ENCODE measurements around the gene PGM1.
"Not testable (repeated sequence)": the region's sequence is repeated elsewhere in the genome, so short reads cannot be mapped to it uniquely, and the experiment has no call there.

The PGM1 gene

DNA sequence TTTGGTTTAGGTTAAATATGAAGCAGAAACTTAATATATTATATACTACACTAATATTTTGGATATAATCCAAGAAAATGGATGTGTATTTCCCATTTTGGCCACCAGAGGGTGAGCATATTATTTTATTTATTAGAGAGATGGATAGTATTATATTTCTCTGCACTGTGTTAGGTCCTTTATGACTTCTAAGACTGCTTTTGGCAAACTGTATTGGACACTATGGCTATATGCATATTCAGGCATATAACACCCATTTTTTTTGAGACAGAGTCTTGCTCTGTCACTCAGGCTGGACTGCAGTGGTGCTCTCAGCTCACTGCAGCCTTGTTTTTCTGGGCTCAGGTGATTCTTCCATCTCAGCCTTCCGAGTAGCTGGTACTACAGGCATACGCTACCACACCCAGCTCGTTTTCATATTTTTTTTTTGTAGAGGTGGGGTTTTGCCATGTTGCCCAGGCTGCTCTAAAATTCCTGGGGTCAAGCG lies 17.8 kb upstream of the PGM1 start:
- TF ChIP-seq, protein P1, sequence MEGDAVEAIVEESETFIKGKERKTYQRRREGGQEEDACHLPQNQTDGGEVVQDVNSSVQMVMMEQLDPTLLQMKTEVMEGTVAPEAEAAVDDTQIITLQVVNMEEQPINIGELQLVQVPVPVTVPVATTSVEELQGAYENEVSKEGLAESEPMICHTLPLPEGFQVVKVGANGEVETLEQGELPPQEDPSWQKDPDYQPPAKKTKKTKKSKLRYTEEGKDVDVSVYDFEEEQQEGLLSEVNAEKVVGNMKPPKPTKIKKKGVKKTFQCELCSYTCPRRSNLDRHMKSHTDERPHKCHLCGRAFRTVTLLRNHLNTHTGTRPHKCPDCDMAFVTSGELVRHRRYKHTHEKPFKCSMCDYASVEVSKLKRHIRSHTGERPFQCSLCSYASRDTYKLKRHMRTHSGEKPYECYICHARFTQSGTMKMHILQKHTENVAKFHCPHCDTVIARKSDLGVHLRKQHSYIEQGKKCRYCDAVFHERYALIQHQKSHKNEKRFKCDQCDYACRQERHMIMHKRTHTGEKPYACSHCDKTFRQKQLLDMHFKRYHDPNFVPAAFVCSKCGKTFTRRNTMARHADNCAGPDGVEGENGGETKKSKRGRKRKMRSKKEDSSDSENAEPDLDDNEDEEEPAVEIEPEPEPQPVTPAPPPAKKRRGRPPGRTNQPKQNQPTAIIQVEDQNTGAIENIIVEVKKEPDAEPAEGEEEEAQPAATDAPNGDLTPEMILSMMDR (IDR thresholded peaks at IDR 0.05; ENCODE audit: low read depth, low read length): no peak; the same call in 1 of the 2 replicates
- no peaks in the 10 kb centered on the region for H3K36me3 ChIP-seq
- H3K4me1 ChIP-seq: no peaks in the 10 kb centered on the region
- no peaks in the 10 kb centered on the region for H3K27me3 ChIP-seq
- DNase-seq: no peak
- no peak overlapping the region for H3K4me3 ChIP-seq (ENCODE audit: low read depth, low read length)
- no peaks in the 10 kb centered on the region for H3K9me3 ChIP-seq

DNA sequence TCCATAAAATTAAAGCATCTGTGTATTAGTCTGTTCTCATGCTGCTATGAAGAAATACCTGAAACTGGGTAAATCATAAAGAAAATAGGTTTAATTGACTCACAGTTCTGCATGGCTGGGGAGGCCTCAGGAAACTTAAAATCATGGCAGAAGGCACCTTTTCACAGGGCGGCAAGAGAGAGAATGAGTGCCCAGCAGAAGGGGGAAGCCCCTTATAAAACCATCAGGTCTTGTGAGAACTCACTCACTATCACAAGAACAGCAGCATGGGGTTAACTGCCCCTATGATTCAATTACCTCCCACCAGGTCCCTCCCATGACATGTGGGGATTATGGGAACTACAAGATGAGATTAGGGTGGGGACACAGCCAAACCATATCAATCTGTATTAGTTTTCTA lies 6.9 kb upstream of the PGM1 start:
- H3K4me3 ChIP-seq (ENCODE audit: low read depth, low read length): not testable (repeated sequence)

DNA sequence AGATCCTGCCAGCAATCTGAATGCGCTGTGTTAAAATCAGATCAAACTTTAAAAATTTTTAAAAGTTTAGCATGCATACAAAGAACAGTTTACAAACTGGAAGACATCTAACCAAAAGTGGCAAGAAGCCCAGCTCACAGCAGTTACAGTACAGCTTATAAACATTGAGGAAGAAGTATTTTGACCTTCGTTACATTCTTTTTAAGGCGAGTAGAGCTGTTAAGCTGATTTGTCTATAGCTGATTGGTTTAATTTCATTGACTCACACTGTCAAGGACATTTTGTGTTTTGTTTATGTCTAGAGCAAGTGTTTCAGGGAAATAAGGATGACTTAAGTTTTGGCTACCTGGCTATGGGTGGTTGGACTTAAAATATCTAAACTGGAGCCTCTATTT lies 3.0 kb upstream of the PGM1 start:
- Histone ChIP-seq H3K36me3 (no peaks in the 10 kb centered on the region), H3K4me1 (no peaks in the 10 kb centered on the region), H3K27me3 (no peaks in the 10 kb centered on the region), H3K4me3 (ENCODE audit: low read depth, low read length) (no peak overlapping the region), H3K9me3 (no peaks in the 10 kb centered on the region)
- TF ChIP-seq, protein P1 (IDR thresholded peaks at IDR 0.05; ENCODE audit: low read depth, low read length): no peak
- DNase-seq: no peak

More for the DNA sequence above, 6.9 kb upstream of the PGM1 start:
- H3K27me3 ChIP-seq, H3K9me3 ChIP-seq, DNase-seq, H3K36me3 ChIP-seq, H3K4me1 ChIP-seq: not testable (repeated sequence)

DNA sequence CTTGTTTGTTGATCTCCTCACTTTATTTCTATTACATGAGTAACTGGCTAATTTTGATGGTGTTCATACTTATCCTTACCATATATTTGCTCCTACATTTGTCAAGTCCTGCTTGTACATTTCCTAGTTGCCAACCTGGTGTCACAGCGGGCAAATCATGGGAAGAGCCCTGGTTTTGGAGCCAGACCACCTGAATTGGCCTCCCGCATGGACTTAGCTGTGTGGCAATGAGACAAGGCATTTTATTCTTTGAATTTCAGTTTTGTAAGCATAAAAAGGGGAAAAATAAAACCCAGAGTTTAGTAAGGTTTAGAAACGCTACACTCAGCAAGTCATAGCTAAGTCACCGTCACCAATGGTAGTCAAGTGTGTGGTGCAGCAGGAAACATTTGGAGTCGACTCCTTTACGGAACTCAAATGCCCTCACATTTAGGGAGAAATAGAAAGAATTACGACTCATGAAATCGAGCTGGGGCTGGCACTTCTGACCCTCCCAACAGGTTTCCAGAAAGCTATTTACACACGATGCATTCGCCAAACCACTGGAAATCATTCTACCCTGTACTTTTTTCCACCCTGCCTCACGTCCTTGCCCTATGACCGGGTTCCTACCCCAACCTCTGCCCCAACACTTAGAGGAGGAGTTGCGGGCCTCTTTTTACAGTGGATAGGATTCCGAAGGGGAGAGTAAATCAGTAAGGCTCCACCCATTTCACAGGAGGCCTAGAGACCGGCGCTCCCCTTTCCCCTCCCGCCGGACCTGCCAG lies 492 bp upstream of the PGM1 start:
- H3K4me3 ChIP-seq (ENCODE audit: low read depth, low read length): peak overlapping the region; percentile 70
- no peak for DNase-seq

DNA sequence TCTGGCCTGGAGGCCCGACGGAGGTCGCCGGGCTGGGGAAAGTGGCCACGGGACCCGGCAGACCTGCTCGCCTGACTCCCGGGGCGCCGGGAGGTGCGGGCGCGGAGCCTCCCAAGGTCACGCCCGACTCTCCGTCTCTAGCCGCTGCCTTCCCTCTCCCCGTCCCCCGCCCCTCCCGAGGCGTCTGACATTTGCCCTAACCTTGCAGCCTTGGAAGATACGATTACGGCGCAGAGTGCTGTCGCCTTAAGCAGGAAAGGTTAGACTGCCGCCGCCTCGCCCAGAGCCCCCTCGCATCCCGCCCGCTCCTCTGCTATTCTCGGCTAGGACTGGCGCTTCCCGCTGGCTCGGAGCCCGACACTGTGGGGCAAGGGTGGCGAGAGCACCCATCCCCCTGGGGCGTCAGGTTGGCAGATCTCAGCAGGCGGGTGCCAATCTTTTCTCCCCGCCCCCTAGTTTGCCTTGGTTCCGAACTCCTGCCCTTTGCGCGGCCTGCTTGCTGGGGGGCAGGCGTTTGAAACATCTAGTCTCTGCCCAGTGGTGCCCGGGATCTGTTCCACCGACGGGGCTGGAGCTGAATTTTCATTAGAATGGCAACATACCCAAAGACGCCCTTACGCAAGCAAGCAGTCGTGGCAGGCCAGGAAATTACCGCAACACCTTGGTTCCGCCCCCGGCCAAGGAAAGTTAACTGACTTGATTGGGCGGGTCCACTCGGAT lies 835 bp downstream of the PGM1 start:
- Histone ChIP-seq H3K27me3 (no peaks in the 10 kb centered on the region), H3K9me3 (no peaks in the 10 kb centered on the region), H3K4me3 (ENCODE audit: low read depth, low read length) (peak overlapping the region; percentile 70), H3K4me1 (no peaks in the 10 kb centered on the region), H3K36me3 (no peaks in the 10 kb centered on the region)
- TF ChIP-seq, protein P1 (IDR thresholded peaks at IDR 0.05; ENCODE audit: low read depth, low read length): no peak
- DNase-seq: peak; percentile 17

More for the DNA sequence above, 492 bp upstream of the PGM1 start:
- Histone ChIP-seq H3K36me3 (no peaks in the 10 kb centered on the region), H3K27me3 (no peaks in the 10 kb centered on the region), H3K4me1 (no peaks in the 10 kb centered on the region), H3K9me3 (no peaks in the 10 kb centered on the region)
- TF ChIP-seq, protein P1 (IDR thresholded peaks at IDR 0.05; ENCODE audit: low read depth, low read length): no peak

DNA sequence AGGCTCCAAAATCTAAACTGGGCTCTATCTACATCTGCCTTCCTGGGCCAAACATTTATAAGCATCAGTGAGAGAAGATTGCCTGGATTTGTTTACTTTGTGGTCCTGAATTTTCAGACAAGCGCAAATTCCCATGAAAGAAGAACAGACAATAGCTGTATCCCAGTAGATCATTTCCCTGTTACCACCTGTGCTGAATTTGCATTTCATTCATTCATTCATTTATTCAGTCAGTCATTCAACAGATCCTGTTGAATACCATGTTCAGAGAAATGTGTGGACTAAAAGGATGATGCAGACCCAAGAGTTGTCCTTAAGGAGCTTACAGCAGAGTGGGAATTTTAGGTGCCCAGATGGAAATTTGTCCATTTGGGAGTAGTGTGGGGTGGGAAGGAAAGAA lies 2.2 kb downstream of the PGM1 start:
- Histone ChIP-seq H3K36me3 (no peaks in the 10 kb centered on the region), H3K27me3 (no peaks in the 10 kb centered on the region), H3K9me3 (no peaks in the 10 kb centered on the region), H3K4me1 (no peaks in the 10 kb centered on the region), H3K4me3 (ENCODE audit: low read depth, low read length) (no peak overlapping the region)
- no peak for DNase-seq
- TF ChIP-seq, protein P1 (IDR thresholded peaks at IDR 0.05; ENCODE audit: low read depth, low read length): no peak

Measured in BE2C (cell line).